OCI-LY1 (cell line): ENCODE data around the gene TACR1.

Source experiments
- H2AFZ ChIP-seq: fragments of 200-600 bp; sonication (generic), shearing (Covaris generic); 2 replicates; pipeline ENCODE4 v1.6.0; 2014; ENCODE audit warnings: antibody characterized with exemption, mild to moderate bottlenecking, low read length
- H3F3A ChIP-seq: fragments of 200-600 bp; sonication (generic), shearing (Covaris generic); 2 replicates; pipeline ENCODE4 v1.6.0; 2014; ENCODE audit warnings: mild to moderate bottlenecking, antibody characterized with exemption, low read length, moderate library complexity; ENCODE audit not compliant: insufficient read depth
- H3K27ac ChIP-seq: fragments of 200-600 bp; sonication (generic); 2 replicates; pipeline ENCODE4 v1.5.1; 2014; ENCODE audit warnings: low read length, mixed run types, mild to moderate bottlenecking, low read depth; ENCODE audit not compliant: poor library complexity, severe bottlenecking
- H3K27me3 ChIP-seq: fragments of 200-600 bp; sonication (generic); 2 replicates; pipeline ENCODE4 v1.6.0; 2014; ENCODE audit warnings: antibody characterized with exemption, mild to moderate bottlenecking, low read length, moderate library complexity; ENCODE audit not compliant: insufficient read depth
- H3K36me3 ChIP-seq: fragments of 200-600 bp; sonication (generic); 2 replicates; pipeline ENCODE4 v1.6.1; 2014; ENCODE audit warnings: mild to moderate bottlenecking, antibody characterized with exemption, low read length, moderate library complexity, mixed read lengths; ENCODE audit not compliant: insufficient read depth
- H3K4me1 ChIP-seq: fragments of 200-600 bp; sonication (generic); 2 replicates; pipeline ENCODE4 v1.5.1; 2014; ENCODE audit warnings: mild to moderate bottlenecking, low read length, moderate library complexity; ENCODE audit not compliant: insufficient read depth, severe bottlenecking
- H3K4me2 ChIP-seq: fragments of 200-600 bp; sonication (generic), shearing (Covaris generic); 2 replicates; pipeline ENCODE4 v1.6.1; 2014; ENCODE audit warnings: low read length
- H3K4me3 ChIP-seq: fragments of 200-600 bp; sonication (generic); 2 replicates; pipeline ENCODE4 v1.5.1; 2014; ENCODE audit warnings: low read length, low read depth, mild to moderate bottlenecking, mixed read lengths; ENCODE audit not compliant: poor library complexity, severe bottlenecking
- H3K79me2 ChIP-seq: fragments of 200-600 bp; shearing (Covaris generic); 2 replicates; pipeline ENCODE4 v1.6.1; 2016; ENCODE audit warnings: mixed run types, low read length, mixed read lengths; ENCODE audit not compliant: insufficient read depth
- H3K9ac ChIP-seq: fragments of 200-600 bp; sonication (generic), shearing (Covaris generic); 2 replicates; pipeline ENCODE4 v1.6.1; 2014; ENCODE audit warnings: mild to moderate bottlenecking, low read length, mixed read lengths
- H3K9me2 ChIP-seq: fragments of 200-600 bp; sonication (generic), shearing (Covaris generic); 2 replicates; pipeline ENCODE4 v1.6.1; 2014; ENCODE audit warnings: low read depth, mild to moderate bottlenecking, low read length, mixed read lengths
- H3K9me3 ChIP-seq: fragments of 200-600 bp; shearing (Covaris generic); 2 replicates; pipeline ENCODE4 v1.6.1; 2014; ENCODE audit warnings: low read length, mixed read lengths
- H4K20me1 ChIP-seq: fragments of 200-600 bp; sonication (generic), shearing (Covaris generic); 2 replicates; pipeline ENCODE4 v1.6.0; 2016; ENCODE audit warnings: mild to moderate bottlenecking, low read length; ENCODE audit not compliant: insufficient read depth
- EZH2 ChIP-seq: fragments of 200-600 bp; sonication (generic), shearing (Covaris generic); IDR thresholded peaks from 2 replicates; pipeline ENCODE4 v1.8.0; 2017; ENCODE audit warnings: borderline replicate concordance, mixed run types, mild to moderate bottlenecking, antibody characterized with exemption, low read length, moderate library complexity, mixed read lengths
- TF ChIP-seq, protein P1 (sequence below): fragments of 200-600 bp; sonication (generic), shearing (Covaris generic); IDR thresholded peaks from 2 replicates; pipeline ENCODE4 v1.5.1; 2017; ENCODE audit warnings: mild to moderate bottlenecking, antibody characterized with exemption, low read length, moderate library complexity, mixed read lengths

TACR1 gene

GRCh38 chr2:75025216-75025615 lies 174.1 kb downstream of the TACR1 start:
- Histone ChIP-seq H4K20me1 (no peaks in the 10 kb centered on the region), H3K4me2 (no peak overlapping the region), H3K27ac (no peak overlapping the region), H3K27me3 (no peaks in the 10 kb centered on the region), H3K36me3 (no peaks in the 10 kb centered on the region), H3K4me1 (no peaks in the 10 kb centered on the region), H3K9ac (no peak overlapping the region), H3K4me3 (no peak overlapping the region), H2AFZ (no peak overlapping the region), H3K79me2 (no peaks in the 10 kb centered on the region), H3K9me2 (no peaks in the 10 kb centered on the region), H3F3A (no peaks in the 10 kb centered on the region), H3K9me3 (no peaks in the 10 kb centered on the region)
- TF ChIP-seq, protein P1, sequence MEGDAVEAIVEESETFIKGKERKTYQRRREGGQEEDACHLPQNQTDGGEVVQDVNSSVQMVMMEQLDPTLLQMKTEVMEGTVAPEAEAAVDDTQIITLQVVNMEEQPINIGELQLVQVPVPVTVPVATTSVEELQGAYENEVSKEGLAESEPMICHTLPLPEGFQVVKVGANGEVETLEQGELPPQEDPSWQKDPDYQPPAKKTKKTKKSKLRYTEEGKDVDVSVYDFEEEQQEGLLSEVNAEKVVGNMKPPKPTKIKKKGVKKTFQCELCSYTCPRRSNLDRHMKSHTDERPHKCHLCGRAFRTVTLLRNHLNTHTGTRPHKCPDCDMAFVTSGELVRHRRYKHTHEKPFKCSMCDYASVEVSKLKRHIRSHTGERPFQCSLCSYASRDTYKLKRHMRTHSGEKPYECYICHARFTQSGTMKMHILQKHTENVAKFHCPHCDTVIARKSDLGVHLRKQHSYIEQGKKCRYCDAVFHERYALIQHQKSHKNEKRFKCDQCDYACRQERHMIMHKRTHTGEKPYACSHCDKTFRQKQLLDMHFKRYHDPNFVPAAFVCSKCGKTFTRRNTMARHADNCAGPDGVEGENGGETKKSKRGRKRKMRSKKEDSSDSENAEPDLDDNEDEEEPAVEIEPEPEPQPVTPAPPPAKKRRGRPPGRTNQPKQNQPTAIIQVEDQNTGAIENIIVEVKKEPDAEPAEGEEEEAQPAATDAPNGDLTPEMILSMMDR = no peak
- TF ChIP-seq EZH2 = no peak

DNA sequence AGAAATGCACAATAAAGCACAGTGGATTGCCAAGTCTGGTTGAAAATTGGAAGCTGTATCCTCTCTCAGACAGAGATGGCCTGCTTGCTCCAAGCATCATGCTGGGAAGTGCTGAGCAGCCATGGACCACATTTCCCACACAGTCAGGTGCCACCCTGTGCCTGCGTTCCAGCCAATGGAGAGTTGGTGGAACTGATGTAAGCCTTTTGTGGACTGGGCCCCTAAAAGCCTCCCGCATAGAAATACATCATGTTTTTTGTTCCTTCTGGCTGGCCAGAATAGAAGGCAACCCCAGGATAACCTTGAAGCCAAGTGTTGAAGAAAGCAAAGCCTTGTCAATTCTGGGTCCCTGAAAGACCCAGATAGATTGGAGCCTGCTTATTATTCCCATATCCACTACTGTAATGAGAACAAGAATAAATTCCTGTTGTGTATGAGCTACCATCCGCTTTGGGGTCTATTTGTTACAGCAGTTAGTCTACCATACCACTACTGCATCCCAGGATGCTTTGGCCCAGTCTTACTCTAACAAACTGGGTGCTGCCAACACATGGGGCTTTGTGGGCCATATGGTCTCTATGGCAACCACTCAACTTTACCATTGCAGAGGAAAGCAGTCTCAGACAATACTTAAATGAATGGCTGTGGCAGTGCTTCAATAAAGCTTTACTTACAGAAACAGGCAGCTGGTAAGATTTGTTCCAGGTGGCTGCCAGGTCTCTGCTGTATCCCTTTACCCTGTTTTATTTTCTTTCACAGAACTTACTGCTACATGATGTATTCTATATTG lies 175.5 kb downstream of the TACR1 start:
- Histone ChIP-seq H3K79me2 (no peaks in the 10 kb centered on the region), H3K27ac (no peak overlapping the region), H2AFZ (no peak overlapping the region), H3K27me3 (no peaks in the 10 kb centered on the region), H3K9me2 (no peaks in the 10 kb centered on the region), H3K9ac (no peak overlapping the region), H3F3A (no peaks in the 10 kb centered on the region), H3K4me2 (no peak overlapping the region), H3K4me1 (no peaks in the 10 kb centered on the region), H3K4me3 (no peak overlapping the region), H3K9me3 (no peaks in the 10 kb centered on the region), H4K20me1 (no peaks in the 10 kb centered on the region), H3K36me3 (no peaks in the 10 kb centered on the region)
- TF ChIP-seq EZH2 = no peak
- TF ChIP-seq, protein P1 = no peak

GRCh38 chr2:75022516-75022915 lies 176.8 kb downstream of the TACR1 start:
- no peaks in the 10 kb centered on the region for H3K36me3 ChIP-seq
- no peak overlapping the region for H2AFZ ChIP-seq
- no peaks in the 10 kb centered on the region for H3K79me2 ChIP-seq
- H3K4me3 ChIP-seq = no peak overlapping the region
- no peaks in the 10 kb centered on the region for H3F3A ChIP-seq
- H3K9me3 ChIP-seq = no peaks in the 10 kb centered on the region
- H3K27ac ChIP-seq = no peak overlapping the region
- H3K4me1 ChIP-seq = no peaks in the 10 kb centered on the region
- no peaks in the 10 kb centered on the region for H3K27me3 ChIP-seq
- no peaks in the 10 kb centered on the region for H3K9me2 ChIP-seq
- no peaks in the 10 kb centered on the region for H4K20me1 ChIP-seq
- no peak overlapping the region for H3K9ac ChIP-seq
- H3K4me2 ChIP-seq = no peak overlapping the region
- TF ChIP-seq EZH2 = no peak
- TF ChIP-seq, protein P1 = no peak
